MM.1S (cell line): Measurements from ENCODE around the gene CHKB.
"Not testable (repeated sequence)": the region's sequence is repeated elsewhere in the genome, so short reads cannot be mapped to it uniquely, and the experiment has no call there.

Experiments used
- DNase-seq: peaks from one replicate; pipeline ENCODE4 v3.0.0-alpha.2; 2015
- H2AFZ ChIP-seq: fragments of 300-600 bp; sonication (generic); 2 replicates; pipeline ENCODE4 v1.6.0; 2016; ENCODE audit warnings: antibody characterized with exemption, low read length
- H3F3A ChIP-seq: fragments of 300-600 bp; sonication (generic); 2 replicates; pipeline ENCODE4 v1.6.1; 2016; ENCODE audit warnings: mild to moderate bottlenecking, antibody characterized with exemption, low read length, moderate library complexity, mixed read lengths; ENCODE audit not compliant: insufficient read depth
- H3K27ac ChIP-seq: fragments of 300-600 bp; sonication (generic); 2 replicates; pipeline ENCODE4 v1.5.1; 2016; ENCODE audit warnings: mild to moderate bottlenecking, low read length
- H3K27me3 ChIP-seq: fragments of 300-600 bp; sonication (generic); replicated peaks from 2 replicates; pipeline ENCODE4 v1.6.0; 2016; ENCODE audit warnings: low read length; ENCODE audit not compliant: insufficient read depth
- H3K36me3 ChIP-seq: fragments of 300-600 bp; sonication (generic); replicated peaks from 2 replicates; pipeline ENCODE4 v1.6.1; 2016; ENCODE audit warnings: mild to moderate bottlenecking, low read length, mixed read lengths; ENCODE audit not compliant: insufficient read depth
- H3K4me1 ChIP-seq: fragments of 300-600 bp; sonication (generic); 2 replicates; pipeline ENCODE4 v1.6.1; 2016; ENCODE audit warnings: low read length, mixed read lengths
- H3K4me2 ChIP-seq: fragments of 300-600 bp; sonication (generic); 2 replicates; pipeline ENCODE4 v1.6.0; 2016; ENCODE audit warnings: low read depth, low read length
- H3K4me3 ChIP-seq: fragments of 300-600 bp; sonication (generic); 2 replicates; pipeline ENCODE4 v1.5.1; 2016; ENCODE audit warnings: low read length, mixed read lengths
- H3K79me2 ChIP-seq: fragments of 300-600 bp; sonication (generic); 2 replicates; pipeline ENCODE4 v1.6.1; 2016; ENCODE audit warnings: mixed run types, low read length, mixed read lengths
- H3K9ac ChIP-seq: fragments of 300-600 bp; sonication (generic); 2 replicates; pipeline ENCODE4 v1.6.1; 2016; ENCODE audit warnings: low read length, mixed read lengths
- H3K9me2 ChIP-seq: fragments of 300-600 bp; sonication (generic); replicated peaks from 2 replicates; pipeline ENCODE4 v1.6.1; 2016; ENCODE audit warnings: mild to moderate bottlenecking, low read length, mixed read lengths; ENCODE audit not compliant: insufficient read depth
- H3K9me3 ChIP-seq: fragments of 300-600 bp; sonication (generic); replicated peaks from 2 replicates; pipeline ENCODE4 v1.6.1; 2016; ENCODE audit warnings: mild to moderate bottlenecking, low read length, mixed read lengths; ENCODE audit not compliant: insufficient read depth
- H4K20me1 ChIP-seq: fragments of 300-600 bp; sonication (generic); 2 replicates; pipeline ENCODE4 v1.6.1; 2016; ENCODE audit warnings: mild to moderate bottlenecking, low read length, moderate library complexity, mixed read lengths; ENCODE audit not compliant: insufficient read depth
- EZH2 ChIP-seq: fragments of 300-600 bp; sonication (generic); optimal IDR thresholded peaks from 2 replicates; pipeline ENCODE3; 2017; ENCODE audit warnings: low read depth, mild to moderate bottlenecking, antibody characterized with exemption, low read length, mixed read lengths
- EZH2phosphoT487 ChIP-seq: fragments of 300-600 bp; sonication (generic); IDR thresholded peaks from 2 replicates; pipeline ENCODE4 v1.6.1; 2018; ENCODE audit warnings: antibody characterized with exemption, low read length
- TF ChIP-seq, protein P1 (sequence below): fragments of 300-600 bp; sonication (generic); IDR thresholded peaks from 2 replicates; pipeline ENCODE4 v1.5.1; 2016; ENCODE audit warnings: antibody characterized with exemption, low read length, mixed read lengths

CHKB gene

DNA sequence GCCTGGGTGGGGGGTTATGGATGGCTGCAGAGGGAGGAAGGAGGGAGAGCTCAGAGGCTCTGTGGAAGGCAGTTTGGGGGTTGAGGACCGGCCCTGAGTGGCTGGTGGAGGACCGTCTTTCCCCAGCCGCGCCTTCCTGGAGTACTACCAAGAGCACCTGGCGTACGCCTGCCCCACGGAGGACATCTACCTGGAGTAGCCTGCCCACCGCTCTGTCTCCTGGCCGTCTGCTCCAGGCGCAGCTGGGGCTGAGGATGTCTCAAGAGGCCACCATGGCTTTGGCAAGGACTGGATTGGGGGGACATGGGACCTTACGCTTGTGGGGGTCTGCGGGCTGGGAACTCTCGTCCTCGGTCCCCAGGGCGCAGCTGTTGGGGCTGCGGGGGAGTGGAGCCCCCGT, 27.9 kb upstream of the CHKB start:
- H4K20me1 ChIP-seq: no peaks in the 10 kb centered on the region

DNA sequence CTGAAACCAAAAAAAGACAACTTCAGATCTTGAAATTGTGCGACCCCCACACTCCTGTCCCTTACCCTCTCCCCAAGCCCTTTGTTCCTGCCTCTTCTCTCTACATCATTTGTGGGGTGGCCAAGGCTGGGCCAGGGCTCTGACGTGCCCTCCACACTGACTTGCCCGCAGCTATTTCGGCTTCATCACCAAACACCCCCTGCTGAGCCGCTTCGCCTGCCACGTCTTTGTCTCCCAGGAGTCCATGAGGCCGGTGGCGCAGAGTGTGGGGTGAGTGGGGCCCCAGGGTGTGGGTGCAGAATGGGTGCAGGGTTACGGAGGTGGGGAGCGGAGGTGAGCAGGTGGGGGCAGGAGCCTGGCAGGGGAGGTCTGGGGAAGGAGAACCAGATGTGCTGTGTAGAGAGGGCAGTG, 27.4 kb upstream of the CHKB start:
- Histone ChIP-seq H2AFZ (no peak overlapping the region), H3K9ac (no peak overlapping the region), H4K20me1 (no peaks in the 10 kb centered on the region), H3K27ac (no peak overlapping the region), H3K79me2 (no peaks in the 10 kb centered on the region), H3K4me1 (no peaks in the 10 kb centered on the region), H3K9me2 (no peaks in the 10 kb centered on the region), H3K4me2 (no peak overlapping the region), H3K4me3 (no peak overlapping the region), H3F3A (no peaks in the 10 kb centered on the region), H3K36me3 (no peaks in the 10 kb centered on the region), H3K27me3 (peaks cover 86% of the 10 kb centered on the region), H3K9me3 (no peaks in the 10 kb centered on the region)
- TF ChIP-seq, protein P1, sequence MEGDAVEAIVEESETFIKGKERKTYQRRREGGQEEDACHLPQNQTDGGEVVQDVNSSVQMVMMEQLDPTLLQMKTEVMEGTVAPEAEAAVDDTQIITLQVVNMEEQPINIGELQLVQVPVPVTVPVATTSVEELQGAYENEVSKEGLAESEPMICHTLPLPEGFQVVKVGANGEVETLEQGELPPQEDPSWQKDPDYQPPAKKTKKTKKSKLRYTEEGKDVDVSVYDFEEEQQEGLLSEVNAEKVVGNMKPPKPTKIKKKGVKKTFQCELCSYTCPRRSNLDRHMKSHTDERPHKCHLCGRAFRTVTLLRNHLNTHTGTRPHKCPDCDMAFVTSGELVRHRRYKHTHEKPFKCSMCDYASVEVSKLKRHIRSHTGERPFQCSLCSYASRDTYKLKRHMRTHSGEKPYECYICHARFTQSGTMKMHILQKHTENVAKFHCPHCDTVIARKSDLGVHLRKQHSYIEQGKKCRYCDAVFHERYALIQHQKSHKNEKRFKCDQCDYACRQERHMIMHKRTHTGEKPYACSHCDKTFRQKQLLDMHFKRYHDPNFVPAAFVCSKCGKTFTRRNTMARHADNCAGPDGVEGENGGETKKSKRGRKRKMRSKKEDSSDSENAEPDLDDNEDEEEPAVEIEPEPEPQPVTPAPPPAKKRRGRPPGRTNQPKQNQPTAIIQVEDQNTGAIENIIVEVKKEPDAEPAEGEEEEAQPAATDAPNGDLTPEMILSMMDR: no peak
- TF ChIP-seq EZH2: no peak
- no peak for DNase-seq

More for the DNA sequence above, 27.9 kb upstream of the CHKB start:
- Histone ChIP-seq H2AFZ (no peak overlapping the region), H3K4me3 (no peak overlapping the region), H3K36me3 (no peaks in the 10 kb centered on the region), H3K27me3 (peaks cover 83% of the 10 kb centered on the region), H3K9me3 (no peaks in the 10 kb centered on the region), H3K9me2 (no peaks in the 10 kb centered on the region), H3K4me2 (no peak overlapping the region), H3K9ac (no peak overlapping the region), H3K27ac (no peak overlapping the region), H3F3A (no peaks in the 10 kb centered on the region), H3K4me1 (no peaks in the 10 kb centered on the region), H3K79me2 (no peaks in the 10 kb centered on the region)
- TF ChIP-seq, protein P1: no peak
- TF ChIP-seq EZH2 (no peak), EZH2phosphoT487 (no peak)
- DNase-seq: no peak

DNA sequence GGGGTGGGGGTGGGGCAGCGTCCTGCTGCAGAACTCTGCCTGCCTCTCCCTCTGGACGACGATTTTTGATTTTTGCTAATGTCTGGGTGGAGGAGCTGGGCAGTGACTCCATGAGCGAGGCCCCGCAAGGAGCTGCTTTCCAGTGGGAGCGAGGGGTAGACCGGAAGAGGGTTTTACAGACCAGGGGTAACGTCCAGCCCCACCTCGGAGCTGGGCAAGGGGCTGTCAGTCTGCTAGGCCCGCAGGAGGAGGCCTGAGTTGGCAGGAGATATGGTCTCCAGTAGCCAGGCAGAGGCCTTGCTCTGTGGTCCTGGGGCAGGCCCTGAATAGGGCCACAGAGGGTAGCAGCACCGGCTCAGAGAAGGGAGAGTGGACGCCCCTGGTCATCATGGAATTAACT, 26.9 kb upstream of the CHKB start:
- H3K27me3 ChIP-seq: peaks cover 90% of the 10 kb centered on the region
- H3K4me3 ChIP-seq: no peak overlapping the region
- no peak for DNase-seq
- no peak overlapping the region for H2AFZ ChIP-seq
- H3K9me2 ChIP-seq: no peaks in the 10 kb centered on the region
- no peak overlapping the region for H3K27ac ChIP-seq
- no peak for TF ChIP-seq EZH2phosphoT487
- no peaks in the 10 kb centered on the region for H3F3A ChIP-seq
- H3K4me1 ChIP-seq: no peaks in the 10 kb centered on the region
- H4K20me1 ChIP-seq: no peaks in the 10 kb centered on the region
- H3K79me2 ChIP-seq: no peaks in the 10 kb centered on the region
- no peak overlapping the region for H3K4me2 ChIP-seq
- H3K36me3 ChIP-seq: no peaks in the 10 kb centered on the region
- H3K9me3 ChIP-seq: no peaks in the 10 kb centered on the region
- no peak overlapping the region for H3K9ac ChIP-seq

DNA sequence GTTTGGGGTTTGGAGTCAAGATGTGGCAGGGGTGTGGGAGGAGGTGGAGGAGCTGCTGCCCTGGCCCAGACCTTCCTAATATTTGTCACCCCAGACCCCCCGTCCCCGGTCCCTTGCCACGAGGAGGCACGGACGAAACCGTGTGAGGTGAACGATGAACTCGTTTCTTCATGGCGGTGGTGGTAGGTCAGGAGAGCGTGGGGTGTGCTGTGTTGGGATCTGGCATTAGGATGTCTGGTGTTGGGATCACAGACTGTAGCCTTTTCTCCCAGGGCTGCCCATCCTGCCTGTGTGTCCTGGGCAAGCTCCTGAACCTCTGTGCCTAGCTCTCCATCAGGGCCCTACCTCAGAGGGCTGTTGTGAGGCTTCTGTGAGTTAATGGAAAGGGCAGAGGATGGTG, 26.3 kb upstream of the CHKB start:
- no peaks in the 10 kb centered on the region for H3F3A ChIP-seq
- no peaks in the 10 kb centered on the region for H3K9me3 ChIP-seq
- H3K79me2 ChIP-seq: no peaks in the 10 kb centered on the region
- H3K4me3 ChIP-seq: no peak overlapping the region
- H3K4me1 ChIP-seq: no peaks in the 10 kb centered on the region
- H3K9me2 ChIP-seq: no peaks in the 10 kb centered on the region
- no peak overlapping the region for H3K4me2 ChIP-seq
- DNase-seq: no peak
- no peaks in the 10 kb centered on the region for H3K36me3 ChIP-seq
- no peak for TF ChIP-seq EZH2
- TF ChIP-seq, protein P1: no peak
- TF ChIP-seq EZH2phosphoT487: no peak
- H3K27me3 ChIP-seq: peaks cover 90% of the 10 kb centered on the region
- no peak overlapping the region for H3K27ac ChIP-seq
- H3K9ac ChIP-seq: no peak overlapping the region
- no peaks in the 10 kb centered on the region for H4K20me1 ChIP-seq
- H2AFZ ChIP-seq: no peak overlapping the region

DNA sequence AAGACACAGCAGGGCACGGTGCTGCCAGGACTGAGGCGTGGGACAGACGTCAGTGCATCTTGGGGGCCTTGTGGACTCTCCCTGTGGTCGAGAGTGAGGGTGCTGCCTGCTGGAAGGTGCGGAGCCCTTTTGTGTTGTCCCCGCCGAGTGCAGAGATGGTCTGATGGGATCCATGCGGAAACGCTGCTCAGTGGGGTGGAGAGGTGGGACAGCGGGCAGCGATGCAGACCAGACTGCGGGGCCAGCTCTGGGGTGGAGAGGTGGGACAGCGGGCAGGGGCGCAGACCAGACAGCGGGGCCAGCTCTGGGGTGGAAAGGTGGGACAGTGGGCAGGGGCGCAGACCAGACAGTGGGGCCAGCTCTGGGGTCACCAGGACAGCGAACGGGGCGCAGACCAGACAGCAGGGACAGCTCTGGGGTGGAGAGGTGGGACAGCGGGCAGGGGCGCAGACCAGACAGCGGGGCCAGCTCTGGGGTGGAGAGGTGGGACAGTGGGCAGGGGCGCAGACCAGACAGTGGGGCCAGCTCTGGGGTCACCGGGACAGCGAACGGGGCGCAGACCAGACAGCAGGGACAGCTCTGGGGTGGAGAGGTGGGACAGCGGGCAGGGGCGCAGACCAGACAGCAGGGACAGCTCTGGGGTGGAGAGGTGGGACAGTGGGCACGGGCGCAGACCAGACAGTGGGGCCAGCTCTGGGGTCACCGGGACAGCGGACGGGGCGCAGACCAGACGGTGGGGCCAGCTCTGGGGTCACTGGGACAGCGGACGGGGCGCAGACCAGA, 25.6 kb upstream of the CHKB start:
- not testable (repeated sequence) for H3K9me3 ChIP-seq, H4K20me1 ChIP-seq, H3K9ac ChIP-seq, H3K79me2 ChIP-seq, H3K4me1 ChIP-seq, H3F3A ChIP-seq, H2AFZ ChIP-seq, H3K9me2 ChIP-seq, H3K4me3 ChIP-seq, DNase-seq, H3K36me3 ChIP-seq, H3K27ac ChIP-seq, H3K4me2 ChIP-seq
- H3K27me3 ChIP-seq: peaks cover 90% of the 10 kb centered on the region
